WTC11 (cell line): Measurements from ENCODE around the gene CLEC17A. TPM values are rescaled to one million over a fixed set of nuclear protein-coding genes. Genes with fewer than 3 reads are reported as not detected.
"Not testable (repeated sequence)": the region's sequence is repeated elsewhere in the genome, so short reads cannot be mapped to it uniquely, and the experiment has no call there.

Experiments used
- ATAC-seq: fragments of 200-7000 bp; cut with Tn5 transposase; 2 replicates; pipeline ENCODE4 v1.10.0; 2021; ENCODE audit warnings: mild to moderate bottlenecking, moderate library complexity
- CTCF ChIA-PET: fragments of 300-600 bp; sonication (Branson Sonifier 250); formaldehyde crosslinking; loops from one replicate; lab custom pipeline; 2021; ENCODE audit warnings: antibody characterized with exemption; lab: Charles Lee
- POLR2A ChIA-PET: fragments of 350-600 bp; sonication (Branson Sonifier 250); formaldehyde crosslinking; loops from one replicate; lab custom pipeline; 2021; ENCODE audit warnings: antibody characterized with exemption; lab: Charles Lee
- DNase-seq: peaks from one replicate; pipeline ENCODE4 v3.0.0; 2021; ENCODE audit warnings: low spot score
- H3K27ac Mint-ChIP-seq: 2 replicates; pipeline ENCODE4 v1.8.0; 2021; ENCODE audit warnings: mixed read lengths
- H3K27me3 Mint-ChIP-seq: 2 replicates; pipeline ENCODE4 v1.8.0; 2021; ENCODE audit warnings: low read depth, mild to moderate bottlenecking, moderate library complexity, mixed read lengths
- H3K36me3 Mint-ChIP-seq: 2 replicates; pipeline ENCODE4 v1.8.0; 2021; ENCODE audit warnings: mixed read lengths
- H3K4me1 Mint-ChIP-seq: 2 replicates; pipeline ENCODE4 v1.8.0; 2022; ENCODE audit warnings: mixed read lengths
- H3K4me3 Mint-ChIP-seq: 2 replicates; pipeline ENCODE4 v1.8.0; 2021; ENCODE audit warnings: mild to moderate bottlenecking, moderate library complexity, mixed read lengths
- H3K9me3 Mint-ChIP-seq: 2 replicates; pipeline ENCODE4 v1.8.0; 2021; ENCODE audit warnings: mixed read lengths
- GABPB1 ChIP-seq: sonication (generic); formaldehyde crosslinking; IDR thresholded peaks from 2 replicates; pipeline ENCODE4 v1.8.1; 2023; ENCODE audit warnings: mild to moderate bottlenecking, missing genetic modification reagents
- GRHL2 ChIP-seq: fragments of 250-450 bp; sonication (Bioruptor Pico); IDR thresholded peaks from 2 replicates; pipeline ENCODE4 v1.8.0; 2022; ENCODE audit warnings: mild to moderate bottlenecking, moderate library complexity; ENCODE audit not compliant: insufficient replicate concordance, severe bottlenecking
- GTF2I ChIP-seq: fragments of 250-450 bp; sonication (Bioruptor Pico); conservative IDR thresholded peaks from 2 replicates; pipeline ENCODE4 v1.4.0; 2021; ENCODE audit warnings: mild to moderate bottlenecking
- HMGXB4 ChIP-seq: sonication (generic); formaldehyde crosslinking; IDR thresholded peaks from 2 replicates; pipeline ENCODE4 v1.8.1; 2023; ENCODE audit warnings: mild to moderate bottlenecking, moderate library complexity, missing genetic modification reagents
- MYBL2 ChIP-seq: sonication (generic); formaldehyde crosslinking; IDR thresholded peaks from 2 replicates; pipeline ENCODE4 v1.8.1; 2023; ENCODE audit warnings: mild to moderate bottlenecking, moderate library complexity, missing genetic modification reagents
- NFE2L1 ChIP-seq: sonication (generic); formaldehyde crosslinking; IDR thresholded peaks from 2 replicates; pipeline ENCODE4 v1.8.1; 2023; ENCODE audit warnings: missing genetic modification reagents
- SMAD3 ChIP-seq: sonication (generic); formaldehyde crosslinking; IDR thresholded peaks from 2 replicates; pipeline ENCODE4 v1.8.0; 2022; ENCODE audit warnings: missing genetic modification reagents, mild to moderate bottlenecking, borderline replicate concordance
- USF2 ChIP-seq: sonication (generic); formaldehyde crosslinking; IDR thresholded peaks from 2 replicates; pipeline ENCODE4 v1.8.1; 2023; ENCODE audit warnings: mild to moderate bottlenecking, missing genetic modification reagents, moderate library complexity
- ZNF512 ChIP-seq: sonication (generic); formaldehyde crosslinking; IDR thresholded peaks from 2 replicates; pipeline ENCODE4 v1.8.1; 2022; ENCODE audit warnings: missing genetic modification reagents, borderline replicate concordance
- ZNF671 ChIP-seq: fragments of 250-450 bp; sonication (Bioruptor Pico); IDR thresholded peaks from 2 replicates; pipeline ENCODE4 v1.8.0; 2021; ENCODE audit warnings: mild to moderate bottlenecking
- total RNA-seq: library from RNA; stranded (reverse); gene quantifications from 3 replicates; pipeline ENCODE4 v1.2.3, GENCODE V29; 2021

The CLEC17A gene
- total RNA-seq, 1 experiment from 2014 or later, result not detected

- TF ChIP-seq USF2 (CRISPR knock-in tag) (no peak), GTF2I (CRISPR knock-in tag) (no peak), SMAD3 (CRISPR knock-in tag) (no peak), ZNF671 (CRISPR knock-in tag) (no peak)
- TF ChIP-seq, all 79 proteins: peak for 0
These were observed 37.2 kb upstream of the CLEC17A start (continued) for GRCh38 chr19:14545716-14546082.

- H3K4me3 Mint-ChIP-seq, result no peak overlapping the region
- ChIA-PET POLR2A (interaction anchor here (0.6 kb wide), 1 partner anchor 209 kb away, joined by 3 read pairs; no protein-coding TSS in a partner anchor), CTCF (interaction anchor here (0.8 to 2.5 kb wide), 5 partner anchors 10 to 70 kb away, joined by 3 to 17 read pairs (median 12); partner anchors contain the start of gene DNAJB1)
- no peak for TF ChIP-seq HMGXB4
- no peak for TF ChIP-seq NFE2L1
- TF ChIP-seq GRHL2 (CRISPR knock-in tag), result no peak
- TF ChIP-seq MYBL2, result no peak
- peaks cover 7% of the 10 kb centered on the region for H3K36me3 Mint-ChIP-seq
- DNase-seq (no peak), ATAC-seq (no peak)
- no peaks in the 10 kb centered on the region for H3K27me3 Mint-ChIP-seq
- H3K27ac Mint-ChIP-seq, result peak overlapping the region; percentile 67
- peaks cover 12% of the 10 kb centered on the region for H3K4me1 Mint-ChIP-seq
- H3K9me3 Mint-ChIP-seq, result no peaks in the 10 kb centered on the region
These were observed 32.6 kb upstream of the CLEC17A start for GRCh38 chr19:14550201-14550754.

- TF ChIP-seq GABPB1 (CRISPR knock-in tag) (0 out of 2 replicates have a peak, but pooled peaks have one; percentile 10), ZNF512 (CRISPR knock-in tag) (peak; percentile 21; the same call in 1 of the 2 replicates)
- H3K36me3 Mint-ChIP-seq, H3K9me3 Mint-ChIP-seq, H3K27me3 Mint-ChIP-seq, POLR2A ChIA-PET, H3K27ac Mint-ChIP-seq, H3K4me3 Mint-ChIP-seq: not testable (repeated sequence)
- CTCF ChIA-PET, result interaction anchor here (0.6 to 2.5 kb wide), 15 partner anchors 8 to 203 kb away, joined by 3 to 17 read pairs (median 4); partner anchors contain the start of genes DNAJB1 and NDUFB7
- peak; percentile 86 for ATAC-seq
- peaks cover 16% of the 10 kb centered on the region for H3K4me1 Mint-ChIP-seq
- DNase-seq, result peak; percentile 78
These were observed 31.5 kb upstream of the CLEC17A start for GRCh38 chr19:14551134-14552005.

- DNase-seq, H3K36me3 Mint-ChIP-seq, ATAC-seq, H3K27me3 Mint-ChIP-seq, POLR2A ChIA-PET, H3K9me3 Mint-ChIP-seq, H3K27ac Mint-ChIP-seq, H3K4me3 Mint-ChIP-seq: not testable (repeated sequence)
- peaks cover 18% of the 10 kb centered on the region for H3K4me1 Mint-ChIP-seq
- CTCF ChIA-PET, result interaction anchor here (0.6 to 2.5 kb wide), 15 partner anchors 8 to 204 kb away, joined by 3 to 17 read pairs (median 4); partner anchors contain the start of genes DNAJB1 and NDUFB7
These were observed 30.9 kb upstream of the CLEC17A start for GRCh38 chr19:14552006-14552360.
